Liver (tissue), 9 donors: ENCODE results near the gene TLE4. TPM values are rescaled to one million over a fixed set of nuclear protein-coding genes. Genes with fewer than 3 reads are reported as not detected.
A peak's percentile ranks its signal among the peaks of the same experiment; 100 is the strongest.

ENCODE experiments used
- DNase-seq: peaks from one replicate; pipeline ENCODE4 v3.0.0-alpha.2; 2017; ENCODE audit warnings: low spot score
- H3K27ac ChIP-seq, 2 donors: one replicate each; pipeline ENCODE4 v1.7.0; 2013; ENCODE audit warnings: inconsistent platforms in 2 of 2, low read length in 2 of 2, control low read depth in 1 of 2, low read depth in 1 of 2, mild to moderate bottlenecking in 1 of 2
- H3K27me3 ChIP-seq, 4 donors: one replicate each; pipeline versions ENCODE4 v1.6.1 to v1.7.0; 2013; ENCODE audit warnings: low read length in 3 of 4, inconsistent platforms in 1 of 4, mild to moderate bottlenecking in 1 of 4, moderate library complexity in 1 of 4; ENCODE audit not compliant: control insufficient read depth in 4 of 4, insufficient read depth in 4 of 4
- H3K36me3 ChIP-seq, 4 donors: one replicate each; pipeline versions ENCODE4 v1.6.1 to v1.7.0; 2013; ENCODE audit warnings: low read length in 3 of 4, mild to moderate bottlenecking in 3 of 4, low read depth in 1 of 4, moderate library complexity in 1 of 4; ENCODE audit not compliant: control insufficient read depth in 4 of 4, insufficient read depth in 3 of 4
- H3K4me1 ChIP-seq, 4 donors: one replicate each; pipeline versions ENCODE4 v1.6.1 to v1.7.0; 2013; ENCODE audit warnings: low read length in 3 of 4, mild to moderate bottlenecking in 3 of 4, moderate library complexity in 1 of 4; ENCODE audit not compliant: control insufficient read depth in 4 of 4, insufficient read depth in 4 of 4
- H3K4me3 ChIP-seq, 3 donors: one replicate each; pipeline versions ENCODE4 v1.6.1 to v1.7.0; 2013; ENCODE audit warnings: low read length in 3 of 3, control low read depth in 1 of 3, low read depth in 1 of 3, mild to moderate bottlenecking in 1 of 3
- H3K9ac ChIP-seq, 2 donors: one replicate each; pipeline ENCODE4 v1.7.0; 2013; ENCODE audit warnings: low read length in 2 of 2, mild to moderate bottlenecking in 2 of 2, moderate library complexity in 2 of 2, control low read depth in 1 of 2, low read depth in 1 of 2
- H3K9me3 ChIP-seq, 4 donors: one replicate each; pipeline versions ENCODE4 v1.6.1 to v1.7.0; 2013; ENCODE audit warnings: low read length in 3 of 4; ENCODE audit not compliant: control insufficient read depth in 4 of 4
- EGR1 ChIP-seq, 2 donors: IDR thresholded peaks; 2 replicates each; pipeline ENCODE4 v1.6.1; 2016 to 2018; ENCODE audit warnings: antibody characterized with exemption in 2 of 2, low read depth in 2 of 2
- FOXA1 ChIP-seq: IDR thresholded peaks from 2 replicates; pipeline ENCODE4 v1.6.1; 2016; ENCODE audit warnings: antibody characterized with exemption
- FOXA2 ChIP-seq: IDR thresholded peaks from 2 replicates; pipeline ENCODE4 v1.6.1; 2016; ENCODE audit warnings: antibody characterized with exemption
- GABPA ChIP-seq, 2 donors: IDR thresholded peaks in 1 of 2; conservative IDR thresholded peaks in 1 of 2; 2 replicates each; pipeline ENCODE4 v1.6.1; 2016; ENCODE audit warnings: antibody characterized with exemption in 2 of 2, mild to moderate bottlenecking in 1 of 2, moderate library complexity in 1 of 2
- JUND ChIP-seq, 2 donors: IDR thresholded peaks; 2 replicates each; pipeline ENCODE4 v1.6.1; 2016; ENCODE audit warnings: antibody characterized with exemption in 2 of 2
- MAX ChIP-seq: IDR thresholded peaks from 2 replicates; pipeline ENCODE4 v1.6.1; 2016; ENCODE audit warnings: antibody characterized with exemption
- NR2F2 ChIP-seq: IDR thresholded peaks from 2 replicates; pipeline ENCODE4 v1.6.1; 2016; ENCODE audit warnings: antibody characterized with exemption
- RAD21 ChIP-seq, 2 donors: IDR thresholded peaks; 2 replicates each; pipeline ENCODE4 v1.6.1; 2016; ENCODE audit warnings: antibody characterized with exemption in 2 of 2, mild to moderate bottlenecking in 2 of 2
- RXRA ChIP-seq, 2 donors: IDR thresholded peaks; 2 replicates each; pipeline ENCODE4 v1.6.1; 2017 to 2018; ENCODE audit warnings: antibody characterized with exemption in 2 of 2, mild to moderate bottlenecking in 1 of 2
- SP1 ChIP-seq: IDR thresholded peaks from 2 replicates; pipeline ENCODE4 v1.6.1; 2018; ENCODE audit warnings: antibody characterized with exemption, mild to moderate bottlenecking
- TAF1 ChIP-seq: conservative IDR thresholded peaks from 2 replicates; pipeline ENCODE4 v1.6.1; 2016; ENCODE audit warnings: antibody characterized with exemption, mild to moderate bottlenecking
- YY1 ChIP-seq: IDR thresholded peaks from 2 replicates; pipeline ENCODE4 v1.6.1; 2016; ENCODE audit warnings: antibody characterized with exemption, mild to moderate bottlenecking
- ZBTB33 ChIP-seq: IDR thresholded peaks from 2 replicates; pipeline ENCODE4 v1.6.1; 2016; ENCODE audit warnings: antibody characterized with exemption
- WGBS: extraction: QIAGEN DNeasy Blood & Tissue Kit; methylation state at CpG from one replicate; pipeline ENCODE4 v1.1.7; 2013; 5-methylcytosine and 5-hydroxymethylcytosine counted together
- polyA plus RNA-seq, 2 donors: library from polyadenylated mRNA; stranded (reverse) in 1 of 2; unstranded in 1 of 2; fragments of 200-250 nt in 1 of 2; fragments of >200 nt in 1 of 2; fragmentation: Nextera tagmentation in 1 of 2; extraction: Ambion mirVana in 1 of 2; gene quantifications; one replicate each; pipeline versions ENCODE4 v1.2.1 to v1.2.3, GENCODE V29; 2013 to 2015
- total RNA-seq, 2 donors: library from RNA; depleted of rRNA; stranded (reverse); fragments of >200 nt; gene quantifications; one replicate each; pipeline ENCODE4 v1.2.3, GENCODE V29; 2014
- TF ChIP-seq, protein P1 (sequence below): IDR thresholded peaks from 2 replicates; pipeline ENCODE4 v1.6.1; 2016; ENCODE audit warnings: antibody characterized with exemption, mild to moderate bottlenecking
- TF ChIP-seq, protein P2 (sequence below): IDR thresholded peaks from 2 replicates; pipeline ENCODE4 v1.6.1; 2016; ENCODE audit warnings: antibody characterized with exemption
- donor health status: healthy.
- donor health status: healthy.
- donor health status: healthy.
- donor health status: healthy.
- donor health status: healthy.

The TLE4 gene
- total and polyA plus RNA-seq, 4 donors = 2.5 to 6.6 (median 4.7) TPM

DNA sequence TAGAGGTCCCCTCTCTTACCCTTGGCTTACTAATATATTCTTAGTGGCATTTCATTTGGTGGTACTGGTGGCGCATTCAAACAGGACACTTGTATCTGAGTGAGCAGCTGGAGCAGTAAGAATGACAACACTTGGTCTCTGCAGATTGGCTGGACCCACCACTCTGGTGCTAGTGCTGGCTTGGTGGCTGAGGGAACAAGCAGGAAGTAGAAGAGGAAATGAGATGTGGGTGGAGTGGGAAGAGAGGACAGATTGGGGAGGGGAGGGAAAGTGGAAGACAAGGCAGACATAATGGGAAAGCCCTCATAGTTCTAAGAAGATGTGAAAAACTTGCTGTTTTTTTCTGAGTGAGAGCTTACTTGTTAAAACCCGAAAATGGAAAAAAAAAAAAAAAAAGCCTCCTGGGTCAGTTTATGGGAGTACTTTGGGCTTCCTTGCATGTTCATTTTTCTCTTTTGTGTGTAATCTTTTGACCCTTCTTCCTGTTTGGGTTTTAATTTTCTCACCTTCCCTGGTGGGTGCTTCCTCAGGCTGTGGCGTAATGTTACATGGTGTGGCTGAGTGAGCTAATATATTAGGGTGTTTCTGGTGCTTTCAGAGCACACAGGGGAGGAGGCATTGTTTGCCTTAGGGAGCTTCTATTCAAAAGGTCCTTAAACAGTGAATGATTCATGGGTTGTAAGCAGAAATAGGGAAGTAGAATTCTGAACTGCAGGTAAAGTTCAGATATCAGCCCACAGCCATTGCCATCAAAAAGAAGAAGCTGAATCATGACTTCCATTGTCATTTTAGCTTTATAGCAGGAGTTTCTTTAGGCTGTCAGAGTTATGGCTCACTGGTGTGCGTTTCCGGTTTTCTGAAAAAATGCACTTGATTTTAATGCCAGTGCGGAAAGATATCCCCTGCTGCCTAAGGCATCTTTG, 52.3 kb downstream of the TLE4 start:
- Histone ChIP-seq H3K4me1 (no peaks in the 10 kb centered on the region), H3K27ac (no peak overlapping the region), H3K4me3 (no peak overlapping the region), H3K9ac (no peak overlapping the region), H3K9me3 (no peaks in the 10 kb centered on the region), H3K36me3 (no peaks in the 10 kb centered on the region), H3K27me3 (no peaks in the 10 kb centered on the region)
- DNase-seq = no peak
- no peak for TF ChIP-seq FOXA2
- TF ChIP-seq NR2F2 = peak; percentile 24
- TF ChIP-seq ZBTB33 = no peak
- TF ChIP-seq SP1 = peak; percentile 6
- WGBS = 66% methylated on average over 6 of the region's 6 CpGs

GRCh38 chr9:79629721-79630120, 58.0 kb downstream of the TLE4 start:
- Histone ChIP-seq H3K27ac (no peak overlapping the region), H3K9ac (no peak overlapping the region), H3K4me3 (no peak overlapping the region), H3K36me3 (no peaks in the 10 kb centered on the region), H3K9me3 (no peaks in the 10 kb centered on the region), H3K4me1 (no peaks in the 10 kb centered on the region), H3K27me3 (no peaks in the 10 kb centered on the region)
- no peak for DNase-seq
- no peak for TF ChIP-seq FOXA1
- no peak for TF ChIP-seq FOXA2
- no peak for TF ChIP-seq GABPA (IDR thresholded peaks at IDR 0.05 in 1 of 2, conservative IDR thresholded peaks at IDR 0.05 in 1 of 2)
- TF ChIP-seq RXRA (IDR thresholded peaks at IDR 0.05) = no peak
- TF ChIP-seq EGR1 (IDR thresholded peaks at IDR 0.05; ENCODE audit: low read depth in 2 of 2) = no peak
- TF ChIP-seq YY1 = no peak
- TF ChIP-seq TAF1 = no peak
- no peak for TF ChIP-seq MAX
- no peak for TF ChIP-seq JUND (IDR thresholded peaks at IDR 0.05)
- no peak for TF ChIP-seq SP1
- TF ChIP-seq, protein P1, sequence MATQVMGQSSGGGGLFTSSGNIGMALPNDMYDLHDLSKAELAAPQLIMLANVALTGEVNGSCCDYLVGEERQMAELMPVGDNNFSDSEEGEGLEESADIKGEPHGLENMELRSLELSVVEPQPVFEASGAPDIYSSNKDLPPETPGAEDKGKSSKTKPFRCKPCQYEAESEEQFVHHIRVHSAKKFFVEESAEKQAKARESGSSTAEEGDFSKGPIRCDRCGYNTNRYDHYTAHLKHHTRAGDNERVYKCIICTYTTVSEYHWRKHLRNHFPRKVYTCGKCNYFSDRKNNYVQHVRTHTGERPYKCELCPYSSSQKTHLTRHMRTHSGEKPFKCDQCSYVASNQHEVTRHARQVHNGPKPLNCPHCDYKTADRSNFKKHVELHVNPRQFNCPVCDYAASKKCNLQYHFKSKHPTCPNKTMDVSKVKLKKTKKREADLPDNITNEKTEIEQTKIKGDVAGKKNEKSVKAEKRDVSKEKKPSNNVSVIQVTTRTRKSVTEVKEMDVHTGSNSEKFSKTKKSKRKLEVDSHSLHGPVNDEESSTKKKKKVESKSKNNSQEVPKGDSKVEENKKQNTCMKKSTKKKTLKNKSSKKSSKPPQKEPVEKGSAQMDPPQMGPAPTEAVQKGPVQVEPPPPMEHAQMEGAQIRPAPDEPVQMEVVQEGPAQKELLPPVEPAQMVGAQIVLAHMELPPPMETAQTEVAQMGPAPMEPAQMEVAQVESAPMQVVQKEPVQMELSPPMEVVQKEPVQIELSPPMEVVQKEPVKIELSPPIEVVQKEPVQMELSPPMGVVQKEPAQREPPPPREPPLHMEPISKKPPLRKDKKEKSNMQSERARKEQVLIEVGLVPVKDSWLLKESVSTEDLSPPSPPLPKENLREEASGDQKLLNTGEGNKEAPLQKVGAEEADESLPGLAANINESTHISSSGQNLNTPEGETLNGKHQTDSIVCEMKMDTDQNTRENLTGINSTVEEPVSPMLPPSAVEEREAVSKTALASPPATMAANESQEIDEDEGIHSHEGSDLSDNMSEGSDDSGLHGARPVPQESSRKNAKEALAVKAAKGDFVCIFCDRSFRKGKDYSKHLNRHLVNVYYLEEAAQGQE = no peak
- no peak for TF ChIP-seq ZBTB33
- TF ChIP-seq NR2F2 = no peak
- TF ChIP-seq, protein P2, sequence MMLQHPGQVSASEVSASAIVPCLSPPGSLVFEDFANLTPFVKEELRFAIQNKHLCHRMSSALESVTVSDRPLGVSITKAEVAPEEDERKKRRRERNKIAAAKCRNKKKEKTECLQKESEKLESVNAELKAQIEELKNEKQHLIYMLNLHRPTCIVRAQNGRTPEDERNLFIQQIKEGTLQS = no peak
- TF ChIP-seq RAD21 (IDR thresholded peaks at IDR 0.05) = no peak
- WGBS = 96% methylated on average over 2 of the region's 2 CpGs
